ENCODE measurements around the gene SUMO1.
"Not testable (repeated sequence)": the region's sequence is repeated elsewhere in the genome, so short reads cannot be mapped to it uniquely, and the experiment has no call there.

The SUMO1 gene

DNA sequence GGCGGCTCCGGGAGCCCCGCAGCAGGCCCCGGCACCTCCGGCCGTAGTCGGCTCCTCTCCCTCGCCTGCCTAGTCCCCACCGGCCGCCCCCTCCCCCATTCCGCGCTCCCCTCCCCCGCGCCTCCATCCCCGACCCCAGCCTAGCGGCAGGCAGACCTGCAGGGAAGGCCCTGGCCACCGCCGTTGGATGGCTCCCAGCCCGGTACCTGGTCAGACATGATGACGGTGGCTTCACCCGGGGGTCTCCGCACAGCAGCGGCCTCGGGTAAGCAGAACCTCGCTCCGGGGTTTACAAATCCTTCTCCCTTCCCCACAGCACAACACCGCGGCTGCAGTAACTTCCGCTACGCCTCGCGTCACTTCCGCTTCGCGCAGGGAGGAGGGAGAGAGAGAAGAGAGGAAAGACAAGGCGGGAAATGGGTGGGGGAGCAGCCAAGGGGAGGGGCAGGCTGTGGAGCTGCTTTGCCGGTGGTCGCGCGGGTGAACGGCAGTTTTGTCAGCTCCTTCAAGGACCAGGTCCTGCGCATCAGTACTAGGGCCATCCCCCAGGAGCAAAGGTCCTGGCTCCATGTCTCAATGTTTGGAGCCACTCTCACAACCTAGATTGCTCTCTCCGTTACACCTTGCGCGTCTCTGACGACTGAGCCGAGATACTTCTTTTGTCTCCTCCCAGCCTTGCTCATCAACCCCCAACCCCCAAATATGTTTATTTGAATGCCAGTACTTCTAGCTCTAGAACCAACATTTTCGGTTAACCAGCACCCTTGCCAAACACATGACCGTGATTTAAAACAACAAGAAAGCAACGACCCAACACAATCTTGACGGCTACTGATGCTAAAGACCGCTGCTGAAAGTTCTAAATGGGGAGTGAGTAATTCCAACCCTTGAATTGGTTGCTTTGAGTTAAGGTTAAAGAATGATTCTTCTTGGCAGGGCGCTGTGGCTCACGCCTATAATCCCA is at the start of gene SUMO1:
TSS of gene SUMO1 (minus strand) at position 364 of the 964 bp plus-strand sequence. CDS start at position 218, 146 bp downstream.
- peak; percentile 87 for DNase-seq (ENCODE audit: low read depth)

GRCh38 chr2:202286595-202286994 is 48.2 kb upstream of the SUMO1 start:
- no peak for DNase-seq (ENCODE audit: low read depth)

- DNase-seq (ENCODE audit: low read depth): peak; percentile 74
Measured at GRCh38 chr2:202278944-202279343, 40.5 kb upstream of the SUMO1 start.

DNA sequence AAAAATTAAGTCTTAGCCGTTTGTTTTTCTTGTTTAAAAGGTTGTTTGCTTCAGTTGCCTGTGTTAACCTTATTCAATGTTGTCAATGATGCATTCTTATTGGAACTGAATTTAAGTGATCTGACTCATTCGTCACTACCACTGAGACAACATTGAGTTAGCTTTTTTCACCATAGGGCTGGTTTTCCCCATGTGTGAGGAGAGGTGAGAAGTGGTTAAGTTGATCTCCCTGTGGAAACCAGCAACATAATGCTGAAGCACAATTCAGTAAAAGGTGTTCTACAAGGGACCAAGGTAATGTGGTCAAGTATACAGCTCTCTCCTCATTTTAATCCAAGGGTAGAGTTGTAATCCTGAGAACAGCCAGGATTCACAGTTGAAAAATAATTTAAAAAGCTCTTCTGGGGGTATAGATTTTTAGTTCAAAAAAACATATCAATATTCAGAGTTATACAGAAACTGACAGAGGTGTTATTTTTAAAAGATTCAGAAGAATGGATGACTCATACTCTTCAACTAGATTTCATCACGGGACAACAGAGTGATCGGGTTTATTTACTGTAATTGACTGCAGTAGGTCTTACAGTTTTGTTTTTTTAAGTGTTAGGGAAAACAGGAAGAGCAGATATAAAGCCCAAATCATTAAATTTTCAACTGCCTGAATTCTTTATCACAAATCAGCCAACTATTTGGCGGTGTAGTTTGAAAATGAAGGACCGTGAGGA is 39.8 kb upstream of the SUMO1 start:
- peak; percentile 71 for DNase-seq (ENCODE audit: low read depth)

- DNase-seq (ENCODE audit: low read depth): peak; percentile 53
Measured at GRCh38 chr2:202276078-202276720, 37.8 kb upstream of the SUMO1 start.

- no peak for DNase-seq (ENCODE audit: low read depth)
Measured at GRCh38 chr2:202270487-202270886, 32.1 kb upstream of the SUMO1 start.

DNA sequence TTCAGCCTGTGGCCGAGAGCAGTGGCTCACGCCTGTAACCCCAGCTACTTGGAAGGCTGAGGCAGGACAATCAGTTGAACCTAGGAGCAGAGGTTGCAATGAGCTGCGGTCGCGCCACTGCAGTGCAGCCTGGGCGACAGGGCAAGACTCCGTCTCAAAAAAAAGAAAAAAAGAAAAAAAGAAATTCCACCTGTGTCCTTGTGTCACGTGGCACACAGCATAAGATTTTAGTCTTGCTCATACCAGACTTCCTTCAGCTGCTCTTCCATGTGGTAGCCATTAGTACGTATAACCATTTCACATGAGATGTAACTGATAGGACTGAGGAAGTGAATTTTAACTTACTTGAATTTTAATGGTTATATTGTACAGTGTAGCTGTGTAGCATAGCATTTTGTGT is 31.2 kb upstream of the SUMO1 start:
- DNase-seq (ENCODE audit: low read depth): peak; percentile 19

DNA sequence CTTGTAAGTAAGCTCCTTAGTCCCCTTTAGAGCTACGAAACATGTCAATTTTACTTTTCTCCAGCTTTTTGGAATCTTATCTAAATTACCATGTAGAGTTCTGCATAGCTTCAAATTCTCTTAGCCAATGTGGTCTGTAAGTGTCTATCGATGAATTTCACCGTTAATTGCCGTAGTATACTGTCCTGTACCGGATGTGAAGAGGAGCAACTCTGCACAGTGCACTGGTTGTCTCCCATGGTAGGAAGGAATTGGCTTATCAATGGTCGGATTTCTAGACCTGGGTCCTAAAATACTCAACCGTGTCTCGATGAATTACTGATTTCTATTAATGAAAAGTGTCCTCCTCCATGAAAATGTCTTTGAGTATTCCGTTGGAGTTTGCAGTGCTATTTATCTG is 29.1 kb upstream of the SUMO1 start:
- peak; percentile 16 for DNase-seq (ENCODE audit: low read depth)

DNA sequence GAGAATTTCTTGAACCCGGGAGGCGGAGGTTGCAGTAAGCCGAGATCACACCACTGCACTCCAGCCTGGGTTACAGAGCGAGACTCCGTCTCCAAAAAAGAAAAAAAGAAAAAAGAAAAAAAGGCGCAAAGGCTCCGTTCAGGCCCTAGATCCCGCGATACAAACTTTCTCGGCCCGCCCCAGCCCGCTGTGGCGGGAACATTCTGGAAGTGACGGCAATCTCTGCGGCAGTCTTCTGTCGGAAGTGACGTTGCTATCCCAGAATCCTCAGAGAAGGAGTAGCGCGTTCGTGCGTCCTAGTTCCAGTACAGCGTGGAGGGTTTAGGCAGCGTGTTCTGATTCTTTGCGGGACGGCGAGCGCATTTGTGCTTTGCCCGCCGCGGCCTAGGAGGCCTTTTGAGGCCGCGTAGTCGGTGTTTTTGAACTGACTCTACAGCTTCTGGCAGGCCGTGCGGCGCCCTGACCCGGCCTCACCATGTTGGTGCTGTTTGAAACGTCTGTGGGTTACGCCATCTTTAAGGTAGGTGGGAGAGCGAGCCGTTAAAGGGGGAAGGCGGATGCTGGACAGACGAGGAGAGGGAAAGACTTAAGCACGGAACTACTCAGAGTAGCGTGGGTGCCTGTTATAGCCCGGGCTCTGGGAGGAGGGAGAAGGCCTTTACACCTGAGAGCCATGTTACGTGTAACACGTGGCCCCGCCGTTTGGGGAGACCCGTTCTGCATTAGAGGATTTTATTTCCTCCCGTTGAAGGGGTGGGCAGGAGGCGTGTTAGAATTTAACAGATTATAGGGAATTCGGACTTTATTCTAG is 27.3 kb upstream of the SUMO1 start, which contains the start of gene NOP58:
TSS of gene NOP58 (plus strand) at position 297 of the 811 bp plus-strand sequence. CDS start at position 476, 179 bp downstream.
- DNase-seq (ENCODE audit: low read depth): peak; percentile 96

DNA sequence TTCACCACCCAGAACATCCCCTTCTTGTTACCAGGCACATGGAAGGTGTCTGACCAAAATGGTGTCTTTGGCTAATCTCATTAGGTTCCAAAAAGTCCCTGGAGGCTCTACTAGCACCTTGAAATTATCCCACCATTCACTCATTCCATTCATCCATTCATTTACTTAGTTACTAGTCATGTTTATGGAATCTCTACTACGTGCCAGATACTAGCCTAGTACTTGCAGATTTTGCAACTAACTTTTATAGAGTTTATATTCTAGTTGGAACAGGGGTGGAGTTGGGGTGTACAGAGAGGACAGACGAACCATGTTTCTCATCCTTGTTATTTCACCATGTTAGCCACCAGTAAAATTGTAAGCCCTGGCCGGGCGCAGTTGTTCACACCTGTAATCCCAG is 23.1 kb upstream of the SUMO1 start:
- DNase-seq (ENCODE audit: low read depth): peak; percentile 78

- peak; percentile 41 for DNase-seq (ENCODE audit: low read depth)
Measured at GRCh38 chr2:202251494-202251893, 13.1 kb upstream of the SUMO1 start.

- peak; percentile 19 for DNase-seq (ENCODE audit: low read depth)
Measured at GRCh38 chr2:202249521-202250253, 11.3 kb upstream of the SUMO1 start.

DNA sequence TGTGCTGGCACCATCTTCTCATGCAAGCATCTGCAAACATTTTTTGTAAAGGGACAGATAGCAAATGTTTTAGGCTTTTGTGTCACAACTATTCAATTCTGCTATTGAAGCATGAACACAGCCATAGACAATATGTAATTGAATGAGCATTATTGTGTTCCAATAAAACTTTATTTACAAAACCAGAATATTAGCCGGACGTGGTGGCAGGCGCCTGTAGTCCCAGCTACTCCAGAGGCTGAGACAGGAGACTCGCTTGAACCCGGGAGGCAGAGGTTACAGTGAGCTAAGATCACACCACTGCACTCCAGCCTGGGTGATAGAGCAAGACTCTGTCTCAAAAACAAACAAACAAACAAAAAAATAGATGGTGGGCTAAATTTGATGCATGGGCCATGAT is 9.3 kb upstream of the SUMO1 start:
- not testable (repeated sequence) for DNase-seq (ENCODE audit: low read depth)

GRCh38 chr2:202237787-202238233 is 587 bp downstream of the SUMO1 start:
- peak; percentile 72 for DNase-seq (ENCODE audit: low read depth)

DNA sequence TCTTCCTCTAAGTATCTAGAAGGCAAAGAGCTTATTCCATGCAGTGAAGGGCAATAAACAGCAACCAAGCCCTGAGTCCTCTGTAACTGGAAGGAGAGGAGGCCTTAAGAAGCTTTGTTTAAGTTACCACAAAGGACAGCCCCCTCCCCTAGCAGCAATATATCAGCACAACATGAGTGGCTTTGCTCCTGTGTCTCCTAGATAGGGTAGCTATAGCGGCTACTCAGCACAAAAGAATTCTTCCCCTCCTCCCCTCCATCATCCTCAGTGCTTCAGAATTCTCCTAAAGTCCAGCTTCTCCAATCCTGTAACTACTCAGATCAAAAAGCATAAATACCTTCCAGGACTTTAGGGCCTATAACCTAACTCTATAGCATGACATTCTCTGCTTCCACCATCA is 16.5 kb downstream of the SUMO1 start:
- peak; percentile 63 for DNase-seq (ENCODE audit: low read depth)

- no peak for DNase-seq (ENCODE audit: low read depth)
Measured at GRCh38 chr2:202215179-202215578, 23.2 kb downstream of the SUMO1 start.

GRCh38 chr2:202208526-202208925 is 29.9 kb downstream of the SUMO1 start:
- DNase-seq (ENCODE audit: low read depth): no peak

DNA sequence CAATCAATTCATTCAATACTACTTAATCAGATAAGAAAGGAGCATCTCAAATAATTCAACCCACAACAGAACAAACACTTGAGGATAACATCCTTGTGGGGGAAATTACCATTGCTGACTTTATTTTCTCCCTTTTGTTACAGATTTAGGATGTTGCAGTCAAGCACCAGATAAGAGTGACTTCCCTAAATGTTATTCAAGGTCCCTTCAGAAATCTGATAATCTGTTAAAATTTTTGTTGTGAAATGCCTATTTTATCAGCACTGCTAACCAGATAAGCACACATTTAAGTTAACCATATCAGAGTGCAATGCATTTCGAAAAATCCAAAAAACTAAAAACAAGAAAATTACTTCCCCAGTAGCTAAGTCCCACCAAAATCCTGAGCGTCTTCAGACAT is 33.5 kb downstream of the SUMO1 start:
- no peak for DNase-seq (ENCODE audit: low read depth)

GRCh38 chr2:202203348-202203747 is 35.0 kb downstream of the SUMO1 start:
- no peak for DNase-seq (ENCODE audit: low read depth)

All from EH (cell line).